Activated effector memory CD4-positive, alpha-beta T cell treated with anti-CD3 and anti-CD28 coated beads, Interleukin-2, amount 50 U/mL, for 16 hours (primary cell): ENCODE measurements around the gene NUDT15.
"Not testable (repeated sequence)": the region's sequence is repeated elsewhere in the genome, so short reads cannot be mapped to it uniquely, and the experiment has no call there.

Source experiments
- DNase-seq: peaks from one replicate; pipeline ENCODE4 v3.0.0-alpha.2; 2020

Gene NUDT15

GRCh38 chr13:48037346-48038173 lies at the start of gene NUDT15:
TSS of gene NUDT15 (plus strand) at chr13:48037726. CDS start at chr13:48037747, 21 bp downstream.
- DNase-seq = peak; percentile 99

GRCh38 chr13:47990427-47990826 lies 47.1 kb upstream of the NUDT15 start:
- DNase-seq = no peak

- no peak for DNase-seq
Measured at GRCh38 chr13:47990920-47991466, 46.5 kb upstream of the NUDT15 start.

GRCh38 chr13:47991859-47992258 lies 45.7 kb upstream of the NUDT15 start:
- no peak for DNase-seq

- no peak for DNase-seq
Measured at GRCh38 chr13:47997384-47997783, 40.1 kb upstream of the NUDT15 start.

- no peak for DNase-seq
Measured at GRCh38 chr13:47999973-48000372, 37.6 kb upstream of the NUDT15 start.

GRCh38 chr13:48000559-48001113 lies 36.9 kb upstream of the NUDT15 start:
- DNase-seq = no peak

- peak; percentile 96 for DNase-seq
Measured at GRCh38 chr13:48001114-48001881, 36.2 kb upstream of the NUDT15 start, which contains the start of gene SUCLA2. TSS of gene SUCLA2 (minus strand) at chr13:48001273. CDS start at chr13:48001269, 4 bp downstream.

GRCh38 chr13:48001999-48002398 lies 35.5 kb upstream of the NUDT15 start:
- DNase-seq = not testable (repeated sequence)

GRCh38 chr13:48004201-48004600 lies 33.3 kb upstream of the NUDT15 start:
- DNase-seq = no peak

GRCh38 chr13:48006396-48006795 lies 31.1 kb upstream of the NUDT15 start:
- no peak for DNase-seq

GRCh38 chr13:48009284-48009683 lies 28.2 kb upstream of the NUDT15 start:
- DNase-seq = no peak

GRCh38 chr13:48010698-48011097 lies 26.8 kb upstream of the NUDT15 start:
- no peak for DNase-seq

GRCh38 chr13:48012668-48013067 lies 24.9 kb upstream of the NUDT15 start:
- no peak for DNase-seq

- no peak for DNase-seq
Measured at GRCh38 chr13:48014359-48014758, 23.2 kb upstream of the NUDT15 start.

GRCh38 chr13:48018637-48019036 lies 18.9 kb upstream of the NUDT15 start:
- no peak for DNase-seq

- no peak for DNase-seq
Measured at GRCh38 chr13:48019796-48020195, 17.7 kb upstream of the NUDT15 start.

GRCh38 chr13:48028066-48028465 lies 9.5 kb upstream of the NUDT15 start:
- DNase-seq = no peak

- no peak for DNase-seq
Measured at GRCh38 chr13:48029859-48030258, 7.7 kb upstream of the NUDT15 start.

GRCh38 chr13:48038761-48039160 lies 1.2 kb downstream of the NUDT15 start:
- no peak for DNase-seq

- DNase-seq = no peak
Measured at GRCh38 chr13:48040049-48040448, 2.5 kb downstream of the NUDT15 start.

GRCh38 chr13:48040896-48041295 lies 3.4 kb downstream of the NUDT15 start:
- DNase-seq = no peak

- no peak for DNase-seq
Measured at GRCh38 chr13:48042894-48043293, 5.4 kb downstream of the NUDT15 start.
